ENCODE data around the gene EYA2. TPM values are rescaled to one million over a fixed set of nuclear protein-coding genes. Genes with fewer than 3 reads are reported as not detected.

Gene EYA2
- total RNA-seq, 1 experiment from 2014 or later, result 0.08 TPM

- Histone ChIP-seq H3K27ac (no peak overlapping the region), H3K9me3 (replicated peaks) (no peaks in the 10 kb centered on the region), H3K4me3 (no peak overlapping the region), H3K36me3 (no peaks in the 10 kb centered on the region), H3K27me3 (replicated peaks) (no peaks in the 10 kb centered on the region; the same call in 1 of the 2 replicates), H3K4me1 (replicated peaks) (no peaks in the 10 kb centered on the region)
- no peak for DNase-seq (ENCODE audit: low read depth in 1 of 2, low spot score in 2 of 2)
These were observed 136.4 kb downstream of the EYA2 start for GRCh38 chr20:47031004-47031403.

DNA sequence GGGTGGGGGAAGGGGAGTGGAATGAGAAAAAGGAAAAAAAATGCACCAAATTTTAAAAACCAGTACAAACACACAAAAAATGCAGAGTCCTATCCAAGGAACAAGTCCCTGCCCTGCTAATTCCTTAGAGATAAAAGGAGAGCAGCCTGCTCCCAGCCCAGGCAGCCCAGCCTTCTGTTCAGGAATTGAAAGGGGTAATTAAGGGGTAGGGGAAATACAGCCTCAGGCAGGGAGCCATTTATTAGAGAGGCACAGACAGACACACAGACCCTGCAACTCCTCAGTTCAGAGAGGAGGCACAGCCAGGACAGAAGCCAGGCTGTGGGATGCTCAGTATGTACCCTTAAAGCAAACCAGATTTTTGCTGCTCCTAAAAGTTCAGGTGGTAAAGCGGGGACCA, 137.2 kb downstream of the EYA2 start:
- no peaks in the 10 kb centered on the region for H3K9me3 ChIP-seq (replicated peaks)
- no peaks in the 10 kb centered on the region for H3K36me3 ChIP-seq
- DNase-seq (ENCODE audit: low read depth in 1 of 2, low spot score in 2 of 2), result no peak
- H3K27ac ChIP-seq, result no peak overlapping the region
- no peaks in the 10 kb centered on the region; the same call in 1 of the 2 replicates for H3K27me3 ChIP-seq (replicated peaks)
- no peaks in the 10 kb centered on the region for H3K4me1 ChIP-seq (replicated peaks)
- no peak overlapping the region for H3K4me3 ChIP-seq

GRCh38 chr20:47032933-47033578, 138.4 kb downstream of the EYA2 start:
- DNase-seq (ENCODE audit: low read depth in 1 of 2, low spot score in 2 of 2), result no peak
- no peaks in the 10 kb centered on the region; the same call in 1 of the 2 replicates for H3K27me3 ChIP-seq (replicated peaks)
- H3K4me1 ChIP-seq (replicated peaks), result no peaks in the 10 kb centered on the region

DNA sequence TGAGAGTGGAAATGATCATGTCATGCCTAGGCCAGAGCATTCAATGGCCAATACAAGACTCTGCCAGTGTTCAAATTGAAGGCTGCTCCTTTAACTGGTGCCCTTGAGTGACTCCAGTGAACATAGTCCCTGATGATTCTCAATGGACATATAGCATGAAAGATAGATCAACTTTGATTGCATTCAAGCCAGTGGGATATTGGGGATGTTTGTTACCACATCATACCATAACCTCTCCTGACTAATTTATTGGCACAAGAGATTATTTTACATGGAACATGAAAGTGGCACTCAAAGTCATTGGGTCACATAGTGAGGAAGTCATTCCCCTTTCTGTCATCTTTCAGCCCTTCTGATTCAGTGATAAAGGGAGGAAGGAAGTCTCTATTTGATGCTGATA, 139.0 kb downstream of the EYA2 start:
- no peak for DNase-seq (ENCODE audit: low read depth in 1 of 2, low spot score in 2 of 2)
- H3K27me3 ChIP-seq (replicated peaks), result no peaks in the 10 kb centered on the region; the same call in 1 of the 2 replicates
- no peak overlapping the region for H3K27ac ChIP-seq
- H3K4me3 ChIP-seq, result no peak overlapping the region
- H3K4me1 ChIP-seq (replicated peaks), result no peaks in the 10 kb centered on the region
- H3K36me3 ChIP-seq, result no peaks in the 10 kb centered on the region
- H3K9me3 ChIP-seq (replicated peaks), result no peaks in the 10 kb centered on the region

More at GRCh38 chr20:47032933-47033578, 138.4 kb downstream of the EYA2 start:
- no peak overlapping the region for H3K27ac ChIP-seq
- H3K4me3 ChIP-seq, result no peak overlapping the region
- H3K36me3 ChIP-seq, result no peaks in the 10 kb centered on the region
- no peaks in the 10 kb centered on the region for H3K9me3 ChIP-seq (replicated peaks)

DNA sequence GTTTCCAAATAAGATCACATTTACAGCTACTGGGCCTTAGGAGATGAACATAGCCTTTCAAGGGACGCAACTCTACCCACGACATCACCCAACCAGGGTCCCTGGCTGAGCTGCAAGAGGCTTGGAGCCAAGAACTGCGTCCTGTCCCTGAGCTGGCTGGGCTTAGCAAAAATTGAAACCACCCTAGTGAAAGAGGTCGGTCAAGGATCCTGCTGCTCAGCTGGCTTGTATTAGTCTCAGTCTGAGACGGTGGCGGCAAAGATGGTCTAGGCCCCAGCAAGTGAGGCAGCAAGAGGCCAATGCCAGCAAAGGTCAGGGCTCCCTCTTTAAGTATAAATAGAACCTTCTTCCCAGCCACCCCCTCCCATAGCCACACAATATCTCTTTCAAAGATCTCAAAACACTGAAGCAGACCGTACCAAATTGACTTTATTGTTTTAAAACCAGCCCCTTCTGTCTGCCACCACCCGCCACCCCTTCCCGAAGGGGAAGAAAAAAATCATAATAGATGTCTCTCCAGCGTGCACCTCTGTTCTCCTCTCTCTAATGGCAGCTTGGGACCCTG, 140.5 kb downstream of the EYA2 start:
- Histone ChIP-seq H3K36me3 (no peaks in the 10 kb centered on the region), H3K27me3 (replicated peaks) (no peaks in the 10 kb centered on the region; the same call in 1 of the 2 replicates), H3K4me1 (replicated peaks) (no peaks in the 10 kb centered on the region), H3K4me3 (no peak overlapping the region), H3K9me3 (replicated peaks) (no peaks in the 10 kb centered on the region), H3K27ac (no peak overlapping the region)
- DNase-seq (ENCODE audit: low read depth in 1 of 2, low spot score in 2 of 2), result no peak

DNA sequence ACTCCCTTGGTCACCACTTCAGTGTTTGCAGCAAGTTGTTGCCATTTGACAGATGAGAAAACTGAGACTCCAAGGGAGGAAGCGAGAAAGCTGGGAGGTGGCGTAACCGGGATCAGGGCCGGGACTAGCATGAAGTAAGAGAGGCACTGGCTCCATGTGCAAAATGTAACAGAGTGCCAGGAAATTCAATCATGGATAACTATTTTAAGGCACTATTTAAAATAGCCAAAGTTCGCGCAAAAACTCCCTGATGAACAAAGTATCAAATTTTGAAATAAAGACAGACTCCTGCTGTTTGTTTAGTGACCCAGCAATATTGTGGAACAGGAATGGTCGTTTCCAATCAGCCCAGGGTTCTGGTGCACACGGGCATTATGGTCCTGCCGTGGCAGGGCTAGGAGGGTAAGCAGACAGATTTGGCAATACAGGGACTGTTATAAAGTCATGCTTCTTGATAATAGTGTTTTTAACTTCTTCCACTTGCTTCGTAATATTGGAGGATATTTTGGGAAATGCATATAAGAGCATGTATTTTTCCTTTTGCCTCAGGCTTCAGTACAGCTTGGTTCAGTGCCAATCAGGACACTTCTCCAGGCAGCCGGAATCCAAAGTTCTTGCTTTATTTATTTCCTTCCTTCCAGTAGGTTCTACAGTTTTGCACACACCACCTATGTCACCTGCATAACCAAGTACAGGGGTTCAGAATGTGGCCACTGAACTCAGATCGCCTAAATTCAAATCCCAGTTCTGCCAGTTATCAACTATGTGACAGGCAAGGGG, 141.6 kb downstream of the EYA2 start:
- DNase-seq (ENCODE audit: low read depth in 1 of 2, low spot score in 2 of 2), result no peak
- Histone ChIP-seq H3K9me3 (replicated peaks) (no peaks in the 10 kb centered on the region), H3K4me1 (replicated peaks) (no peaks in the 10 kb centered on the region), H3K27me3 (replicated peaks) (no peaks in the 10 kb centered on the region; the same call in 1 of the 2 replicates), H3K4me3 (no peak overlapping the region), H3K36me3 (no peaks in the 10 kb centered on the region), H3K27ac (no peak overlapping the region)

- H3K36me3 ChIP-seq, result no peaks in the 10 kb centered on the region
- no peaks in the 10 kb centered on the region for H3K4me1 ChIP-seq (replicated peaks)
- no peak for DNase-seq (ENCODE audit: low read depth in 1 of 2, low spot score in 2 of 2)
- no peaks in the 10 kb centered on the region; the same call in 1 of the 2 replicates for H3K27me3 ChIP-seq (replicated peaks)
- no peaks in the 10 kb centered on the region for H3K9me3 ChIP-seq (replicated peaks)
- no peak overlapping the region for H3K27ac ChIP-seq
- no peak overlapping the region for H3K4me3 ChIP-seq
These were observed 144.2 kb downstream of the EYA2 start for GRCh38 chr20:47038566-47039560.

DNA sequence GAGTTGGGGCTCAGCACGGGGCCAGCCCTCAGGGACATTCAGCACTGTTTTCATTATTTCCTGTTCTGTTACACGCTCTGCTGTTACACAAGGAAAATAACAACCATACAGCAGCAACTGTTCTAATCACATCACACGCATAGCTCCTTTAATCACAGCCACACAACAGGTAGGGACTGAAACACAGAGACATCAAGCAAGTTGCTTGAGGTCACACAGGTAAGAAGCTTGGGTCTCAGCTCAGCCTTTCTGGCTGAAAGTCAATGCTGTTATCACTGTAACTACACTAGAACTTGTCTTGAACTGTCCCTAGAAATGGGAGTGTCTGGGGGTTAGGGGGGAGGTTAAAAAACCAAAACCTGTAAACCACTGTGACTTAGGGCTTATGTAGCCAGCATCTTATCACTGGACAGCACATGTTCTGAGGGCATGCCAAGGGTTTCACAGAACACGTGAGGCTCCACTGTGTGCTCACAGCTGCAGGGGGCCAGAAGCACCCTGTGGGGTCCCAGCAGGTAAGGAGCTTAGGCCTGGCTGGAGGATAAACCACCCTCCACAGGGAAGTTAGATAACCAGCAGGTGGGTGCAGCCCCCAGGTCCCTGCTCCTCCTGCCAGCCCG, 146.0 kb downstream of the EYA2 start:
- Histone ChIP-seq H3K27ac (no peak overlapping the region), H3K27me3 (replicated peaks) (no peaks in the 10 kb centered on the region), H3K36me3 (no peaks in the 10 kb centered on the region), H3K9me3 (replicated peaks) (no peaks in the 10 kb centered on the region), H3K4me1 (replicated peaks) (no peaks in the 10 kb centered on the region), H3K4me3 (no peak overlapping the region)
- no peak for DNase-seq (ENCODE audit: low read depth in 1 of 2, low spot score in 2 of 2)

DNA sequence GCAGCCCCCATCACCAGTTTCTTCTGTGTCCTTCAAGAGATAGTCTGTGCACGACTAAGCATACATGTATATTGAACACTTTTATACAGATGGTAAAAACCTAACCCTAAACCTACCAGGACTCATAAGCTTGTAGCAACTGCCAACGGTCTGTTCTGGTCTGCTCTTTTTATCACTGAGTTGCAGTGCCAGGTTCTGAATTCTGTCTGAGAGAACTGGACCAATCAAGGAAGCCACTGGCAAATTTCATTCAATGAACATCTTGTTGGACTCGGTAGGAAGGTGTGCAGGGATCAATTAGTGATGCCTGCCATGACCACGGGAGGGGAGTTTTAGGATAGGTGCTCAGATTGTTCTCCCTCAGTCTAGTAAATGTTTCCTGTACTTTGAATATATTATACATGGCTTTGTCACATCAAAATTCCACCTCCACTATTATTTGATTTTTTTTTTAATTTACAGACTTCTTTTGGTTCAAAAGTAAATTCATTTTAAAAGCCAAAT, 146.8 kb downstream of the EYA2 start:
- no peak for DNase-seq (ENCODE audit: low read depth in 1 of 2, low spot score in 2 of 2)
- H3K27me3 ChIP-seq (replicated peaks), result no peaks in the 10 kb centered on the region
- no peaks in the 10 kb centered on the region for H3K9me3 ChIP-seq (replicated peaks)
- no peak overlapping the region for H3K4me3 ChIP-seq
- no peaks in the 10 kb centered on the region for H3K36me3 ChIP-seq
- H3K4me1 ChIP-seq (replicated peaks), result no peaks in the 10 kb centered on the region
- no peak overlapping the region for H3K27ac ChIP-seq

DNA sequence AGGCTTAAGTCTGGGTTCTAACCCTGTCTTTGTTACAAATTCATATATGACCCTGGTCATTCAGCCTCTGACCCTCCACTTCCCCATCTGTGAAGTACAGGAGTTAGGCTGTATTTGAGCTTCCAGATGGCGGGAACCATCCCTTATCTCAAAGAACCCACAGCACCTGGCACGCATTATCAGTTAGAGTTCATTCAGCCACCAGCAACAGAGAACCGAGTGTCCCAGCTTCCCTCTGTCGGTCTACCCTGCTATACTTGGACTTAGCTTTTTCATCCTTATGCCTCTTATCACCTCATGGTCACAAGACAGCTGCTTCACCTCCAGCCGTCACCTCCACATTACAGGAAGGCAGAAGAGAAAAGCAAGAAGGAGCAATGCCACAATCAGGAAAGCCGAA, 147.8 kb downstream of the EYA2 start:
- DNase-seq (ENCODE audit: low read depth in 1 of 2, low spot score in 2 of 2), result no peak
- H3K4me1 ChIP-seq (replicated peaks), result no peaks in the 10 kb centered on the region
- H3K4me3 ChIP-seq, result no peak overlapping the region
- no peak overlapping the region for H3K27ac ChIP-seq
- no peaks in the 10 kb centered on the region for H3K9me3 ChIP-seq (replicated peaks)
- H3K36me3 ChIP-seq, result no peaks in the 10 kb centered on the region
- H3K27me3 ChIP-seq (replicated peaks), result no peaks in the 10 kb centered on the region

- H3K9me3 ChIP-seq (replicated peaks), result no peaks in the 10 kb centered on the region
- H3K4me1 ChIP-seq (replicated peaks), result no peaks in the 10 kb centered on the region
- no peak overlapping the region for H3K4me3 ChIP-seq
- H3K27me3 ChIP-seq (replicated peaks), result no peaks in the 10 kb centered on the region
- H3K27ac ChIP-seq, result no peak overlapping the region
- DNase-seq (ENCODE audit: low read depth in 1 of 2, low spot score in 2 of 2), result no peak
- no peaks in the 10 kb centered on the region for H3K36me3 ChIP-seq
These were observed 148.4 kb downstream of the EYA2 start for GRCh38 chr20:47043086-47043485.

DNA sequence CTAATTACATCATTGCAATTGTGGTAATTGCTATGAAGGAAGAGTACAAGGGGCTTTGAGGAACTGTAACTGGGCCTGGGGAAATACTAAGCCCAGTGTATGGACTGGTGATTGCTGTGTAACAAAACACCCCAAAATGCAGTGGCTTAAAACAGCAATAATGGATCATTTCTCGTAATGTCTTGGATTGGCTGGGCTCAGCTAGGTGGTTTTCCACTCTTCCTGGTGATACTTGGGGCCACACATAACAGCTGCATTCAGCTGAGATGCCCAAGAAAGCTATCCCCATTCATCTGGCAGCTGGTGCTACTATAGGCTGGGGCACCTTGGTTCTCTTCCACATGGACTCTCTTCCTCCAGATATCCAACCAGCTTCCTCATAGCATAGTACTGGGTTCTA, 150.3 kb downstream of the EYA2 start:
- DNase-seq (ENCODE audit: low read depth in 1 of 2, low spot score in 2 of 2), result no peak
- no peaks in the 10 kb centered on the region for H3K27me3 ChIP-seq (replicated peaks)
- H3K4me1 ChIP-seq (replicated peaks), result no peaks in the 10 kb centered on the region
- no peaks in the 10 kb centered on the region for H3K36me3 ChIP-seq
- H3K27ac ChIP-seq, result no peak overlapping the region
- no peaks in the 10 kb centered on the region for H3K9me3 ChIP-seq (replicated peaks)
- H3K4me3 ChIP-seq, result no peak overlapping the region

- Histone ChIP-seq H3K9me3 (replicated peaks) (no peaks in the 10 kb centered on the region), H3K27me3 (replicated peaks) (no peaks in the 10 kb centered on the region), H3K36me3 (no peaks in the 10 kb centered on the region), H3K4me3 (no peak overlapping the region), H3K4me1 (replicated peaks) (no peaks in the 10 kb centered on the region), H3K27ac (no peak overlapping the region)
- DNase-seq (ENCODE audit: low read depth in 1 of 2, low spot score in 2 of 2), result no peak
These were observed 153.4 kb downstream of the EYA2 start for GRCh38 chr20:47048054-47048453.

Measured in SJSA1 (cell line).